Neural progenitor cell (in vitro differentiated cells): ENCODE measurements around the gene PLXDC2. TPM values are rescaled to one million over a fixed set of nuclear protein-coding genes. Genes with fewer than 3 reads are reported as not detected.

Experiments used
- DNase-seq: peaks from one replicate; pipeline ENCODE4 v3.0.0-alpha.2; 2016; ENCODE audit warnings: low spot score
- H2AFZ ChIP-seq: fragments of 200-600 bp; sonication (generic); replicated peaks from 2 replicates; pipeline ENCODE4 v1.6.1; 2016; ENCODE audit warnings: antibody characterized with exemption
- H3F3A ChIP-seq: fragments of 200-600 bp; sonication (generic); 2 replicates; pipeline ENCODE4 v1.6.1; 2016; ENCODE audit warnings: antibody characterized with exemption, low read depth
- H3K27ac ChIP-seq: fragments of 200-600 bp; sonication (generic); 2 replicates; pipeline ENCODE4 v1.5.1; 2016; ENCODE audit warnings: mild to moderate bottlenecking
- H3K27me3 ChIP-seq: fragments of 200-600 bp; sonication (generic); 2 replicates; pipeline ENCODE4 v1.6.1; 2016; ENCODE audit warnings: mild to moderate bottlenecking, moderate library complexity
- H3K36me3 ChIP-seq: fragments of 200-600 bp; sonication (generic); 2 replicates; pipeline ENCODE4 v1.5.1; 2016
- H3K4me1 ChIP-seq: fragments of 200-600 bp; sonication (generic); 2 replicates; pipeline ENCODE4 v1.6.1; 2016; ENCODE audit warnings: mixed run types
- H3K4me2 ChIP-seq: fragments of 200-600 bp; sonication (generic); 2 replicates; pipeline ENCODE4 v1.6.1; 2016
- H3K4me3 ChIP-seq: fragments of 200-600 bp; sonication (generic); 2 replicates; pipeline ENCODE4 v1.5.1; 2016
- H3K79me2 ChIP-seq: fragments of 200-600 bp; sonication (generic); 2 replicates; pipeline ENCODE4 v1.6.1; 2016; ENCODE audit warnings: low read depth
- H3K9ac ChIP-seq: fragments of 200-600 bp; sonication (generic); 2 replicates; pipeline ENCODE4 v1.6.1; 2016
- H3K9me3 ChIP-seq: fragments of 200-600 bp; sonication (generic); 2 replicates; pipeline ENCODE4 v1.5.1; 2016; ENCODE audit warnings: low read depth
- H4K20me1 ChIP-seq: fragments of 200-600 bp; sonication (generic); 2 replicates; pipeline ENCODE4 v1.6.1; 2016; ENCODE audit warnings: low read depth
- H3K27ac Mint-ChIP-seq: 3 replicates; pipeline ENCODE4 v1.8.0; 2021; ENCODE audit warnings: mixed read lengths
- H3K27me3 Mint-ChIP-seq: 2 replicates; pipeline ENCODE4 v1.8.0; 2022; ENCODE audit warnings: low read depth, mild to moderate bottlenecking, inconsistent platforms, moderate library complexity, mixed read lengths; ENCODE audit not compliant: insufficient read depth
- H3K36me3 Mint-ChIP-seq: 3 replicates; pipeline ENCODE4 v1.8.0; 2021; ENCODE audit warnings: mixed read lengths
- H3K4me1 Mint-ChIP-seq: 3 replicates; pipeline ENCODE4 v1.8.0; 2021; ENCODE audit warnings: mixed read lengths
- H3K4me3 Mint-ChIP-seq: 3 replicates; pipeline ENCODE4 v1.8.0; 2021; ENCODE audit warnings: mild to moderate bottlenecking, moderate library complexity, mixed read lengths
- H3K9me3 Mint-ChIP-seq: 3 replicates; pipeline ENCODE4 v1.8.0; 2020; ENCODE audit warnings: mixed read lengths
- CTCF ChIP-seq: fragments of 200-600 bp; sonication (generic); IDR thresholded peaks from 2 replicates; pipeline ENCODE4 v1.5.1; 2017; ENCODE audit warnings: antibody characterized with exemption, mild to moderate bottlenecking
- EZH2 ChIP-seq: fragments of 200-600 bp; sonication (generic); IDR thresholded peaks from 2 replicates; pipeline ENCODE4 v1.6.1; 2017; ENCODE audit warnings: antibody characterized with exemption, mild to moderate bottlenecking, moderate library complexity
- EZH2phosphoT487 ChIP-seq: fragments of 200-600 bp; sonication (generic); IDR thresholded peaks from 2 replicates; pipeline ENCODE4 v1.6.1; 2017; ENCODE audit warnings: antibody characterized with exemption
- total RNA-seq: library from RNA; depleted of rRNA; stranded (reverse); fragments of >200 nt; gene quantifications from 2 replicates; pipeline ENCODE4 v1.2.3, GENCODE V29; 2015; ENCODE audit warnings: low replicate concordance

Gene PLXDC2
- total RNA-seq, 1 donor from 2014 or later, result 44.2 TPM

GRCh38 chr10:20007426-20007825 lies 191.2 kb downstream of the PLXDC2 start:
- Histone ChIP-seq H3K27ac (no peak overlapping the region), H4K20me1 (no peaks in the 10 kb centered on the region), H3F3A (no peaks in the 10 kb centered on the region), H3K9me3 (no peaks in the 10 kb centered on the region), H3K9ac (no peak overlapping the region), H3K79me2 (peaks cover 31% of the 10 kb centered on the region), H3K36me3 (no peaks in the 10 kb centered on the region), H3K4me2 (no peak overlapping the region), H3K4me1 (no peaks in the 10 kb centered on the region), H2AFZ (no peak overlapping the region), H3K27me3 (no peaks in the 10 kb centered on the region), H3K4me3 (no peak overlapping the region)
- H3K36me3 Mint-ChIP-seq, result peaks cover 21% of the 10 kb centered on the region
- TF ChIP-seq EZH2 (no peak), CTCF (no peak)
- peaks cover 6% of the 10 kb centered on the region for H3K4me1 Mint-ChIP-seq
- H3K4me3 Mint-ChIP-seq, result no peak overlapping the region
- no peak for DNase-seq
- no peak overlapping the region for H3K27ac Mint-ChIP-seq
- no peaks in the 10 kb centered on the region for H3K27me3 Mint-ChIP-seq
- H3K9me3 Mint-ChIP-seq, result no peaks in the 10 kb centered on the region

- H3K4me3 ChIP-seq, result no peak overlapping the region
- H3K9me3 ChIP-seq, result no peaks in the 10 kb centered on the region
- peaks cover 15% of the 10 kb centered on the region for H3K79me2 ChIP-seq
- H3F3A ChIP-seq, result no peaks in the 10 kb centered on the region
- no peak overlapping the region for H3K27ac ChIP-seq
- H3K9ac ChIP-seq, result no peak overlapping the region
- H3K4me1 ChIP-seq, result peaks cover 8% of the 10 kb centered on the region
- DNase-seq, result no peak
- H2AFZ ChIP-seq, result no peak overlapping the region
- Mint-ChIP-seq H3K9me3 (no peaks in the 10 kb centered on the region), H3K36me3 (peaks cover 7% of the 10 kb centered on the region), H3K4me1 (no peaks in the 10 kb centered on the region), H3K27ac (no peak overlapping the region), H3K27me3 (no peaks in the 10 kb centered on the region), H3K4me3 (no peak overlapping the region)
- no peaks in the 10 kb centered on the region for H3K36me3 ChIP-seq
- H4K20me1 ChIP-seq, result no peaks in the 10 kb centered on the region
- TF ChIP-seq CTCF (no peak), EZH2phosphoT487 (no peak), EZH2 (no peak)
- no peak overlapping the region for H3K4me2 ChIP-seq
- no peaks in the 10 kb centered on the region for H3K27me3 ChIP-seq
Observed at GRCh38 chr10:20013991-20014750, 197.9 kb downstream of the PLXDC2 start.

- H3K4me3 Mint-ChIP-seq, result no peak overlapping the region
- H2AFZ ChIP-seq, result no peak overlapping the region
- DNase-seq, result no peak
- no peaks in the 10 kb centered on the region for H3K9me3 Mint-ChIP-seq
- H3K4me3 ChIP-seq, result no peak overlapping the region
- H3K79me2 ChIP-seq, result peaks cover 5% of the 10 kb centered on the region
- H3K9me3 ChIP-seq, result no peaks in the 10 kb centered on the region
- H3K36me3 Mint-ChIP-seq, result peaks cover 7% of the 10 kb centered on the region
- no peaks in the 10 kb centered on the region for H3K27me3 ChIP-seq
- no peaks in the 10 kb centered on the region for H3F3A ChIP-seq
- H4K20me1 ChIP-seq, result no peaks in the 10 kb centered on the region
- no peaks in the 10 kb centered on the region for H3K36me3 ChIP-seq
- H3K27me3 Mint-ChIP-seq, result no peaks in the 10 kb centered on the region
- no peak overlapping the region for H3K9ac ChIP-seq
- H3K4me2 ChIP-seq, result no peak overlapping the region
- H3K4me1 Mint-ChIP-seq, result no peaks in the 10 kb centered on the region
- no peak overlapping the region for H3K27ac ChIP-seq
- peaks cover 8% of the 10 kb centered on the region for H3K4me1 ChIP-seq
- TF ChIP-seq EZH2 (no peak), EZH2phosphoT487 (no peak), CTCF (no peak)
- no peak overlapping the region for H3K27ac Mint-ChIP-seq
Observed at GRCh38 chr10:20017961-20018360, 201.7 kb downstream of the PLXDC2 start.
